ENCODE measurements around the gene LRPAP1.

DNA sequence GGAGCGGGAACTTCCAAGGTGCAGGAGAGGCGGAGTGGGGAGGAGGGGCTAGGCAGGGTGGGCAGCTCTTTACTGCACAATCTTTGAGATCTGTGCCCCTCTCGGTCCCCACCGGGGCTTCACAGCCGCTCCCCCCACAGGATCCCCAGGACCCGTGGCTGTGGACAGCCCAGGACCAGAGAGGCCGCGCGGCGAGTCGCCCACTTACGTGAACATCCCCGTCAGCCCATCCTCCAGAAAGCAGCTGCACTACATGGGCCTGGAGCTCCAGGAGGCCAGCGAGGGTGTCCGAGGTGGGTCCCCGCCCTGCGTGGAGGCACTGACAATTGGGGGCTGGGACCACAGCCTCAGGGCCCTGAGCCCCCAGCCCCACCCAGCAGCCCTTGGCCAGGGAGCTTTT lies 32.1 kb downstream of the LRPAP1 start:
- TF ChIP-seq, protein P1, sequence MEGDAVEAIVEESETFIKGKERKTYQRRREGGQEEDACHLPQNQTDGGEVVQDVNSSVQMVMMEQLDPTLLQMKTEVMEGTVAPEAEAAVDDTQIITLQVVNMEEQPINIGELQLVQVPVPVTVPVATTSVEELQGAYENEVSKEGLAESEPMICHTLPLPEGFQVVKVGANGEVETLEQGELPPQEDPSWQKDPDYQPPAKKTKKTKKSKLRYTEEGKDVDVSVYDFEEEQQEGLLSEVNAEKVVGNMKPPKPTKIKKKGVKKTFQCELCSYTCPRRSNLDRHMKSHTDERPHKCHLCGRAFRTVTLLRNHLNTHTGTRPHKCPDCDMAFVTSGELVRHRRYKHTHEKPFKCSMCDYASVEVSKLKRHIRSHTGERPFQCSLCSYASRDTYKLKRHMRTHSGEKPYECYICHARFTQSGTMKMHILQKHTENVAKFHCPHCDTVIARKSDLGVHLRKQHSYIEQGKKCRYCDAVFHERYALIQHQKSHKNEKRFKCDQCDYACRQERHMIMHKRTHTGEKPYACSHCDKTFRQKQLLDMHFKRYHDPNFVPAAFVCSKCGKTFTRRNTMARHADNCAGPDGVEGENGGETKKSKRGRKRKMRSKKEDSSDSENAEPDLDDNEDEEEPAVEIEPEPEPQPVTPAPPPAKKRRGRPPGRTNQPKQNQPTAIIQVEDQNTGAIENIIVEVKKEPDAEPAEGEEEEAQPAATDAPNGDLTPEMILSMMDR (IDR thresholded peaks at IDR 0.05; ENCODE audit: low read length): no peak
- TF ChIP-seq EZH2 (IDR thresholded peaks at IDR 0.05; ENCODE audit: borderline replicate concordance, low read length): no peak

Measured in OCI-LY1 (cell line).